Measurements from ENCODE around the gene LCA5.

- no peak for TF ChIP-seq POLR2AphosphoS5 (IDR thresholded peaks at IDR 0.05)
- TF ChIP-seq CTCF (IDR thresholded peaks at IDR 0.05) = no peak
- TF ChIP-seq POLR2A (IDR thresholded peaks at IDR 0.05; ENCODE audit: low read depth) = no peak
- TF ChIP-seq EP300 (IDR thresholded peaks at IDR 0.05) = no peak
Observed at GRCh38 chr6:79470728-79471127, 66.5 kb downstream of the LCA5 start.
